HG03432 (cell line): ENCODE results near the gene AGBL4.
"Not testable (repeated sequence)": the region's sequence is repeated elsewhere in the genome, so short reads cannot be mapped to it uniquely, and the experiment has no call there.

Source experiments
- ATAC-seq: cut with Tn5 transposase; IDR thresholded peaks from one replicate; pipeline ENCODE4 v1.9.1; 2021; ENCODE audit warnings: mild to moderate bottlenecking, moderate library complexity; ENCODE audit not compliant: unreplicated experiment

AGBL4 gene

DNA sequence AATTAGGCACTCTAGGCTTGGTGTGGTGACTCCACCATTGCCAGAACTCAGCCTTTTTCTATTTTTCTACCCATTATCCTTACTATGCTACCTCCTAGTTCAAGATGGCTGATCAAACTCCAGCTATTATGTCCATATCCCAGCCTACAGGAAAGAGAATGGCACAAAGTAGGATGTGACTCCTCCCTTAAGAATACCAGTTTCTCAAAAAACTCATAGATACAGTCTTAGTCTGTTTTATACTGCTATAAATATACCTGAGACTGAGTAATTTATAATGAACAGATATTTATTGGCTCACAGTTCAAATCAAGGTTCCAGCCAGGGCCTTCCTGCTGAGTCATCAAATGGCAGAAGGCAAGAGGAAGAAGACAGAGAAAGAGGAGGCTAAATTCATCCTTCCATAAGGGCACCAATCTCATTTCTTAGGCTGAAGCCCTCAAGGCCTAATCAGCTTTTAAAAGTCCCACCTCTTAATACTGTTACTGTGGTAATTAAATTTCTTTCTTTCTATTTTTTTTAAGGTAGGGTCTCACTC is 704.3 kb downstream of the AGBL4 start:
- no peak for ATAC-seq

DNA sequence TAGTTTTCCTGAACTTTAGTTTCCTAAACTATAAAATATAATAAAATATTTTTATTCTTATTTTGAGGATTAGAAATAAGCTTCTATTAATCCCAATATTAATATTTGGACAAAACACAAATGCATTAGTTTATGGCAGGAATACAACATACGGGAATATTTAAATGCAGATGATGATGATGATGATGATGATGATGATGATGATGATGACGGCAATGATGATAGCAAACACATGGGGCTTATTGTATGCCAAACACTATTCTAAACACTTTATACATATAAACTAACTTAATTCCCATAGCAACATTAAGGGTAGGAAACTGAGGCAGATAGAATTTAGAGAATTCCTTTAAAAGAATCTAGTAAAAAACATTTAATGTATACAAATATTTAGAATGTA is 705.5 kb downstream of the AGBL4 start:
- no peak for ATAC-seq

DNA sequence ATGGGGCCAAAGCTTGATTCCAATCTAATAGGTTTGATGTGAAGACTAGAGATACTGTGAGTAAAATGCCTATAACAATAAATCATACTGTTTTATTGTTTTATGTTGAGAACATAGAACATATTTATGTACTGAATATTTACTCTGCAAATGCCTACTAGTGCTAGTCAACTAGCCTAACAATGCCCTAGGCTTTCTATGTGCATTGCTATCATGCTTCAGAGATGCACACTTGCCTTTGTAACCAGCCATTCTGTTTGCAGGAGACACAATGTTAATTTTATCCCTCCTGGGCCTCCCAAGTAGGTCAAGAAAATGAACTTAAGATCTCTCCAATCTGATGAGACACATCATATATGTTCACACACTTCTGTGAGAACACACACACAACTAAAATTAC is 716.3 kb downstream of the AGBL4 start:
- no peak for ATAC-seq

- ATAC-seq = no peak
Observed at GRCh38 chr1:49306507-49307070, 717.2 kb downstream of the AGBL4 start.

GRCh38 chr1:49302400-49302799 is 721.4 kb downstream of the AGBL4 start:
- ATAC-seq = not testable (repeated sequence)

DNA sequence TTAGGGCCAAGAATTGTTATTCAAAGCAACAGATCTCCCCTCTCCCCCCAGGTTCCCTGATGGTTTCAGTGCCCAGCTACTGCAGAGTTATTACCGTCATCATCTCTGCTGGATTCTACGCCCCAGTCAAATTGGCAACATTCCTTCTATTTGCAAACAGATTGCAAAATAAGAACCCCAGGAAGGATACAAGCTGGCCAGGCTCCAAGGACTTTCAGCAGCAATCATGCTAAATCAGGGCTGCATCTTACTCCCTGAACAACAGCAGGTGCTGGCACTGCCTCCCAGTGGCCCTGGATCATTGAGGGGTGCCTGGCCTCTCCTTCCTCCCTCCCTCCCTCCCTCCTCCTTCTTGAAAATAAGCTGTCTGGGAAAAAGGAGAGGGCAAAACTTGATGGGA is 725.5 kb downstream of the AGBL4 start:
- no peak for ATAC-seq

GRCh38 chr1:49297783-49298182 is 726.0 kb downstream of the AGBL4 start:
- ATAC-seq = no peak

DNA sequence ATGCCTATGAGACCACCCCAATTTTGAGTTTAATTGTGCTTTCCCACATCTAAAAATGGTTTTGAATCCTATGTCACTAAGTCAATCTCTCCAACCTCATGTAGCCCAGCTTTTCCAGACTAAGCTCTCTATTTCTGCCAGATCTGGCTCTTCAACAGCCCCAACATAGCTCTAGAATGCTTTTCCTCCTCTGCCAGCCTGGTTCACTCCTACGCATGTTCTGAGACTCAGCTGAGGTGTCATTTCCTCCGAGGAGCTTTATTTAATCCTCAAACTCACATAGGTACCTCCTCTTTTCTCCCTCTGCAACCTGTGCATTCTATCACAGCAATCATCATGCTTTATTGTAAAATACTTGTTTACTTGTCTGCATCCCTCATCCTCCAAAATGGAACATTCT is 729.2 kb downstream of the AGBL4 start:
- ATAC-seq = no peak

- no peak for ATAC-seq
Observed at GRCh38 chr1:49293016-49293415, 730.7 kb downstream of the AGBL4 start.

GRCh38 chr1:49257211-49258049 is 766.3 kb downstream of the AGBL4 start:
- ATAC-seq = not testable (repeated sequence)

GRCh38 chr1:49252917-49253316 is 770.8 kb downstream of the AGBL4 start:
- ATAC-seq = no peak

- no peak for ATAC-seq
Observed at GRCh38 chr1:49251019-49251784, 772.6 kb downstream of the AGBL4 start.

DNA sequence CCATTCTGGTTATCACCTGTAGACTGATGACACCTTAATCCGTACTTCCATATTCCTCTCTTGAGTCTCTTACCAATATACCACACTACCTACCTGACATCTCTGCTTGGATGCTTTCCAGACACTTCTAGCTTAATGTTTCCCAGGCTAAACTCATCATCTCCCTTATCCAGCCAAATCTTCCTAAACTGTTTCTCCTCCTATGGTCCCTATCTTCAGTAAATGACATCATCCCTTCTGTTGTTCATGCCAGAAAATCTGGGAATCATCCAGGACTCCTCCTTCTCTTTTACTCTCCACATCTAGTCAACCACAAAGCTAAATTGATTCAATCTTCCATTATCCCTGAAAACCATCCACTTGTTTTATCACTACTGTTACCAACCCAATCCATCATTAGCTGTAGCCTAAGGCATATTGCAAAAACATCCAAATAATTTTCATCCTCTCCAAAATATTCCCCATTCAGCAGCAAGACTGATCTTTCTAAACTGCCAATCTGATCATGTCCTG is 783.0 kb downstream of the AGBL4 start:
- ATAC-seq = no peak

DNA sequence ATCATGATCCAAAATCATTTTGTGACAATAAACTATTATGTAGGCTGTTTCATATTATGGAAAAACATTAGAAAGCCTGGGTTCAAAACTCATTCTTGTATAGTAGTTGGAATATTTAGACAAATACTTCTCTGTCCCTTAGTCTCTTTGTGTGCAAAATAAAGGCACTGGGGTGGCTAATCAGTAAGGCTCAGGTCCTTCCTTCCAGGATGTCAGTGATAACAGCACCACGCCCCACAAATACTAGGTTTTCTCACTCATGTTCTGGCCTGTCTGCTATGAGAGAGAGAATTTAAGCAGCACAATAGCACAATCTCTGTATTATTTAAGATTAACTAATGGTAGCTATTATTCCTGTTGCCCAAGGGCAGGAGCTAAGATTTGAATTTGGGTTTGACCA is 788.8 kb downstream of the AGBL4 start:
- no peak for ATAC-seq

DNA sequence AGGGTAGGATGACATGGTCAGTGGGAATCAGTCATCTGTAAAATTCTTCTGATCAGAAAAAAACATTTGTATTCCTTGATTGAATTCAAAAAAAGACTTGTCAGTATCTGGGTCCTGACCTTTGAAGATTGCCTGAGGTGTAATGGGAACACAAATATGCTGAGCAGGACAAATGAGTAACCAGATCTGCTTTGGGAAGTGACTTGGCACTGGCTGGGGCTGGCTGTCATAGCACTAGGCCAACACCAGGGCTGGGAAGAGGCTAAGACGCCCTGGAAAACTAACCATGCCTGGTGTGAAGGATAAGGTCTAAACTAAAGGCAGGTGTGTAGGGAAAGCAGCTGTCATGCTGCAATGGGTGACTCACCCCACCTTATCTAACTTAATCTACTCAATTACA is 794.2 kb downstream of the AGBL4 start:
- no peak for ATAC-seq

- ATAC-seq = no peak
Observed at GRCh38 chr1:49226758-49227157, 797.0 kb downstream of the AGBL4 start.

DNA sequence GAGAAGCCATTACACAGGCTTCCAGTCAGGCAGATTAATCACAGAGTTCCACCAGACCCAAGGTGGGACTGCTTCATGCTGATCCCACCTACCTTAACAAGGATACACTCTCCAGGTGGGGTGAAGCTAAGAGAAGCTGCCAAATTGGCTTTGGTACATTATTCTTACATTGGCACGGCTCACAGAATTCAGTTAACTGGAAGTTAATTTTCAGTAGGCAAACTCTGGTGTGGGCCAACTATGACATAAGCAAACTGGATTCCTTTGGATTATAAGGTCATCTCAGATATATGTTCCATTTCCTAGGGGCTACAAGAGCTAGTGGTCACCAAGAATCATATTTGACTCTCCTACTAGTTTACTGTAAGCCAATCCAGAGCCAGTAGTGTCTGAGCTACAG is 798.3 kb downstream of the AGBL4 start:
- ATAC-seq = no peak

GRCh38 chr1:49213301-49213700 is 810.5 kb downstream of the AGBL4 start:
- ATAC-seq = no peak

DNA sequence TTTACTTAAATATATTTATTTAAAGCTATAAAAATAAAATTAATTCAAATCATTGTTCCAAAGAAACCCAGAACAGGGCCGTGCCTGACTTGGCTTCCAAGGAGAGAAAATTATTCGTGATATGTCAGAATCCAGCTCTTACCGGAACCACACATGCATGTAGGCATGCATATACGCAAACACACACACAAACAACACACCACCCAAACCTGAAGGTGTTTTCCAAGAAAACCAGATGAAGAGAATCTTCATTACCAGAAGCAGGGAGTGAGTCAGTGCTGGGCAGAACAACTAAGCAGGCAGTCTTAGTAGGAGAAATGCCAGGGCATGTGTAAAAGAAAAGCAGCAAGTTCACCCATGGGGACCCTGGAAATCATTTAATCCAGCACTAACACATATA is 815.0 kb downstream of the AGBL4 start:
- no peak for ATAC-seq

DNA sequence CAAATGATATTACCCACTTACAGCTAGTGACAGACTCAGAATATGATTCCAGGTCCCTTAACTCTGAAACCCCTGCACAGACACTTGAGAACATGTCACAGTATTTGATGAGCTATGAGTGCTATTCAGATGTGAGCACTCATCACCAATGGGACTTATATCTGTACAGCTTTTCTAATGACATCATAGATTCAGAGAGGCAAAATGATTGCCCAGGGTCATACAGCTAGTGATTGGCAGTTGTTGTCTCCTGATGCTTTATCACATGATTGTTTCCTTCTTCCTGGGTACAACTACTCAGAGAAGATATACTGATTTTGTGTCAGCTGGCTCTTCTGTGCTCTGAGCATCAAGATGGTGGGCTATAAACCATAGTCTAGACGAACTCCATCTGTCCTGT is 819.0 kb downstream of the AGBL4 start:
- ATAC-seq = no peak

- ATAC-seq = no peak
Observed at GRCh38 chr1:49200738-49201137, 823.0 kb downstream of the AGBL4 start.
